Head of caudate nucleus (tissue), 42 donors: ENCODE results near the gene KRTAP1-5.
"Not testable (repeated sequence)": the region's sequence is repeated elsewhere in the genome, so short reads cannot be mapped to it uniquely, and the experiment has no call there.

Experiments used
- DNase-seq, 42 donors: peaks; one replicate each; pipeline versions ENCODE4 v3.0.0 to v3.0.0-alpha.2; 2020 to 2021; ENCODE audit warnings: mixed read lengths in 7 of 42
- intact Hi-C: fragments of 100-400 bp; cut with DNase I; formaldehyde crosslinking; loops from one replicate; pipeline ENCODE4 v1.15.0; 2022

Gene KRTAP1-5, protein sequence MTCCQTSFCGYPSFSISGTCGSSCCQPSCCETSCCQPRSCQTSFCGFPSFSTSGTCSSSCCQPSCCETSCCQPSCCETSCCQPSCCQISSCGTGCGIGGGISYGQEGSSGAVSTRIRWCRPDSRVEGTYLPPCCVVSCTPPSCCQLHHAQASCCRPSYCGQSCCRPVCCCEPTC

DNA sequence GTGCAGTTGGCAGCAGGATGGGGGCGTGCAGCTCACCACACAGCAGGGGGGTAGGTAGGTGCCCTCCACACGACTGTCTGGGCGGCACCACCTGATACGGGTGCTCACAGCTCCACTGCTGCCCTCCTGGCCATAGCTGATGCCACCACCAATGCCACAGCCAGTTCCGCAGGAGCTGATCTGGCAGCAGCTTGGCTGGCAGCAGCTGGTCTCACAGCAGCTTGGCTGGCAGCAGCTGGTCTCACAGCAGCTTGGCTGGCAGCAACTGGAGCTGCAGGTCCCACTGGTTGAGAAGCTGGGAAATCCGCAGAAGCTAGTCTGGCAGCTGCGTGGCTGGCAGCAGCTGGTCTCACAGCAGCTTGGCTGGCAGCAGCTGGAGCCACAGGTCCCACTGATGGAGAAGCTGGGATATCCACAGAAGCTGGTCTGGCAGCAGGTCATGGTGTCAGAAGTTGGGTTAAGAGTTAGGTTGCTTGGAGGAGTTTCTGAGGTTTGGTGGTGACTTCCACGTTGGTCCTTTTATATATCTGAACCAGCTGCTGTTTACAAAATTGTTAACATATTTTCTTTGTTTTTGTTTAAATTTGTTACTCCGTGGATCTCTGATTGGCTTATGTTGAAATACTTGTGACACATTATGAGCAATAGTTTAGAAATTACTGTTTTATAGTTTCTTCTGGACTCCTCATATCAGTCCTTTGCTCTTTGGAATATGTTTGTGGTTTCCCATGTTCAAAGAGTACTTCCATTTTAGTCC is at the start of gene KRTAP1-5:
TSS of gene KRTAP1-5 (minus strand) at position 494 of the 757 bp plus-strand sequence. CDS start at position 441, 53 bp downstream.
- no peak for DNase-seq
- intact Hi-C loops = no loop called here

DNA sequence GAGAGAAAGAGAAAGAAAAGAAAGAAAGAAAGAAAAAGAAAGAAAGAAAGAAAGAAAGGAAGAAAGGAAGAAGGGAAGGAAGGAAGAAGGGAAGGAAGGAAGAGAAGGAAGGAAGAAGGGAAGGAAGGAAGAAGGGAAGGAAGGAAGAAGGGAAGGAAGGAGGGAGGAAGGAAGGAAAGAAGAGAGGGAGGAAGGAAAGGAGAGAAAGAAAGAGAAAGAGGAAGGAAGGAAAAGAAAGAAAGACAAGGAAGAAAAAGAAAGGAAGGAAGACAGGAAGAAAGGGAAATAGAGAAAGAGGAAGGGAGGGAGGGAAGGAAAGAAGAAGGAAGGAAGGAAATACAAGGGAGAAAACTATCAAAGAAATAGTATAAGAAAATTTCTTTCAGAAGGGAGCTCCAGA is 49.8 kb upstream of the KRTAP1-5 start:
- DNase-seq = no peak
- intact Hi-C loops = no loop called here

DNA sequence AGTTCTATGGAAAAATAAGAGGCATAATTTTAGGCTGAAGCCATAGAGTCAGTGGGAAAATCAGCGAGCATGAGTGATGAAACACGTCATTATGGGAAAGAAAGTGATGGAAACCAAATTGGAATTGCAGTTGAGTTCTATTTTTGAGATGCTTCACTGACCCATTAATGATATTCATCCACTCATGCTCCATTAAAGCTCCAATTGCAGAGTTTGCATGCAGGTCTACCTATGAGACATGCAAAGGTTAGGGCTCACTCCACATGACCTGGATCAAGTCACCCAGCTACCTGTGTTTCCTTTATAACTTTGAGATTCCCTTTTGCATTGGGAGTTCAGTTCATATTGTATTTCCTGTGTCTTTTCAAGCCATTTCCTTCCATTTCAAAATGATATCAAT is 46.7 kb upstream of the KRTAP1-5 start:
- intact Hi-C loops = no loop called here
- no peak for DNase-seq

DNA sequence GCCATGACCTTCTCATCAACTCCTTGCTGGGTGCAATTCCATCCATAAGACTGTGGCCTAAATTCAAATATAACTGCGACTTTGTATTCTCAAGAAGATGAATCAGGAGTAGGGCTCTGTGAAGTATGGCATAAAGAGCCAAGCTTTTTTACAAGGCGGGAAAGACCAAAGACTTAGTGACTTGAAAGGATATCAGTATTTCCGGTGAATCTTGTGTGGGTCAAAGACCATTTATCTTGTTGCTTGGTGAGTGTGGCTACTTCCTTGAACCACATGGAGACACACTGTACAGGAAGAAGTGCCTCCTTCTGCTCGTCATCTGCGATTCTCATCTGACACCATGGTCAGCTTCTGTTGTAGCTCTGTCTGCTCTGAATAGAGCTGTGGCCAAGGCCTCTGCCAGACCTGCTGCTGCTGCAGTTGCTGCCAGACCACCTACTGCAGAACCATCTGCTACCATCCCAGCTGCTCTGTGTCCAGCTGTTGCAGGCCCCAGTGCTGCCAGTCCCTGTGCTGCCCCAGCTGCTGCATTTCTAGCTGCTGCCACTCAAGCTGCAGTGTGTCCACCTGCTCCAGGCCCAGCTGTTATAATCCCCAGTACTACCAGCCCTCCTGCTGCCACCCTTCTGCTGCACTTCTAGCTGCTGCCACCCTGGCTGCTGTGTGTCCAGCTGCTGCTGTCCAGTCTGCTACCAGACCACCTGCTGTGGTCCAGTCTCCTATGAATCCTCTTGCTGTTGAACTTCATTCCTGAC is 44.8 kb upstream of the KRTAP1-5 start:
- no peak for DNase-seq
- intact Hi-C loops = no loop called here

DNA sequence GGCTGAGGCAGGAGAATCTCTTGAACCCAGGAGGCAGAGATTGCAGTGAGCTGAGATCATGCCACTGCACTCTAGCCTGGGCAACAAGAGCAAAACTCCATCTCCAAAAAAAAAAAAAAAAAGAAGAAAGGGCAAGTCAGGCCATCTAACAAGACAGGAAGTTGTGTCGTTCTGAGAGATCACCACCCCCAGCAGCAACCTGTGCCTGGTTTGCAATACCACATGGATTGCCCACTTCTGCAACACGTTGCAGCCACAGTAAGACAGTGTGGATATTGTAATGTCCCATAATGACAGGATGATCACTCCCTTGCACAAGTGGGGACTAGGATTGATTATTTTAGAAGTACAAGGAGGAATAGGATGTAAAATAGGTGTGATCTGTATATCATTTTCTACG is 42.0 kb upstream of the KRTAP1-5 start:
- no peak for DNase-seq
- intact Hi-C loops = no loop called here

DNA sequence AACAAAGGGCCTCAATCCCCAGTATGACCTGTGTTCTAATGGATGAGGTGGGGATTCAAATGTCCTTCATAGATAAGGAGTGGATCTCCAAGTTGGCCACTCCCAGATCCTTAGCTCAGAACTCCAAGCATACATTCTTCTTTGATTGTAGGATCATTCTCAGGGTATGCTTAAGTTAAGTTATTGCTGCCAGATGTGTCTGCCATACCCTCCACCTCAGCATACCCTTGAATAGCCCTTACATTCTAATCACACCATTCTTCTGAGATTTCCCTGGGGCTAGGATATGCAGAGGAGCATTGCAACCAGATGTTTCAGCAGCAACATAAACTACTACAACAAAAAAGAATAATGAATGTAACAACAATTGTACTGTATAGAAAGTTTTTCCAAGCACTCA is 40.3 kb upstream of the KRTAP1-5 start:
- intact Hi-C loops = no loop called here

DNA sequence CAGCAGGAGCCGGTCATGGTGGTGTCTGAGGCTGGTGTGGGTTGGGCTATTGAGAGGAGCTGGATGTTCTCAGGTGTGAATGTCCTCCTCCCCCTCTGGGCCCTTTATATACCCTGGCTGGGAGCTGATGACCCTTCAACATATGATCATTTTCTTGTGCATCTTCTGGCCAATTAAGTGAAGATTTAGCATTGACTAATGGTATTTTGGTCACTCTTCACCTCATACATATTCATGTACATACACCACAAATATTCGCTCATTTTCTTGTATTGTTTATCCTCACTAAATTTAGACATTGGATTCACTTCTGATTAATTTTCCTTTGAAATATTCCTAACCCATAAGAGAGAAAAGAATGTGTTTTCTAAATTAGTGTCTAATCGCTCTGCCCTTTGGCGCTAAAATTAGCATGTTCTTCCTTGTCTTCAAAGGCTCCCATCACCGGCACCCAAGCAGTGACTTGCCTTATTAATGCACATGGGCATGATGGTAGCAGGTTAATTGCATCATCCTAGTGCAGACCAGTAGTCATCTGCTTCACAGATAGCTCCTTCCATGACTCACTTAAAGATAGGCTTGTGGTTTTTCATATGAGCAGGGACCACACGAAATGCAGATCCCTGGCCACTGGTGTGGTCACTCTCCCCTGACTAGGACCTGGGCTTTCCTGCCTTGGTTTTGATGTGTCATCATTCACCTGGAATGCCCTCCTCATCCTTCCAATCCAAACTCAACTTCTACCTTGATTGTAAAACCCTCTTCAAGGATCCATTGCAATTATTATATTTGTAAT is 39.0 kb upstream of the KRTAP1-5 start, which contains the start of gene KRTAP2-4:
TSS of gene KRTAP2-4 (minus strand) at position 51 of the 796 bp plus-strand sequence. CDS start at position 17, 34 bp downstream.
- no peak for DNase-seq
- intact Hi-C loops = no loop called here

More for the DNA sequence above, 40.3 kb upstream of the KRTAP1-5 start:
- DNase-seq = no peak

DNA sequence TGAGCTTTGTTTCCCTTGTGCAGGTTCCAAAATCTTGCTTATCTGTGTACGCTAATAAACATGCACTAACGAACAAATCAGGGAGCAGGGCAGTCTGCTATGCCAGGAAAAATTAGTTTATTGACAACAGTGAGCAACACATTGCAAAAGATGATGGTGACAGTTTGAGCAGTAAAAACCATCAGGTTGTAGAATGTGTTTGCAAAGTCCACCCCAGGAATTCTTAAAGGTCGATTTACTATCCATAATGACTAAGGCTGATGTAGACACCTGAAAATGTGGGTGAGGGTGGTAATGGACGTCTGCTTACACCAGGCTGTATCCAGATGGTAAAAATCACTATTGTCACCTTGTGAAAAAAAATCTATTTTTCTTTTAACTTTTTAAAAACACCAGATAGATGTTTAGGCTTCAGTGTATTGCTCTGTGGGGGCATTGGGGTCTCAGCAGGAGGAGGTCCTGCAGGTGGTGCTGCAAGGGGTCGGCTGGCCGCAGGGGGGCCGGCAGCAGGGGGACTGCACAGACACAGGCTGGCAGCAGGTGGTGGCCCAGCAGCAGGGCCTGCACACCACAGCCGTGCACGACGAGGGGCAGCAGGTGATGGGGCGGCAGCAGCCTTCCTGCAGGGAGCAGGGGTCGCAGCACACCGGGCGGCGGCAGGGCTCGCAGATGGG is 38.1 kb upstream of the KRTAP1-5 start:
- intact Hi-C loops = not testable (repeated sequence)

DNA sequence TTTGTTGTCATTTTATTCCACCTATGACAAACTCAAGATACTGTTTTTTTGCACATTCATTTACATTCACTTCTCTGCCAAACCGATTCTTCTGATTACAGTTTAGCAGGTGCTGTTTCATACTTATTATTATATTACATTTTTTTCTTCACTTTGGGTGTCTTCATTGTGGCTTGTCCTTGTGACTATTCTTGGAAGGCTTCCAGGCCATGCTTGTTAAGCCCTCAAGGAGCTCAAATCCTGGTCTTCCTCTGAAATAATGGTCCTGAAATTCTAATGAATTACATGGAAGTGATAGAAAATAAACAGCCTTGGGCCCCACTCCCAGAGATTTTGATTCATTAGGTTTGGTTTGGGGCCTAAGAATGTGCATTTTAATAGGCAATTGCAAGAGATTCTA is 37.3 kb upstream of the KRTAP1-5 start:
- DNase-seq = no peak
- intact Hi-C loops = no loop called here

More for the DNA sequence above, 38.1 kb upstream of the KRTAP1-5 start:
- not testable (repeated sequence) for DNase-seq

DNA sequence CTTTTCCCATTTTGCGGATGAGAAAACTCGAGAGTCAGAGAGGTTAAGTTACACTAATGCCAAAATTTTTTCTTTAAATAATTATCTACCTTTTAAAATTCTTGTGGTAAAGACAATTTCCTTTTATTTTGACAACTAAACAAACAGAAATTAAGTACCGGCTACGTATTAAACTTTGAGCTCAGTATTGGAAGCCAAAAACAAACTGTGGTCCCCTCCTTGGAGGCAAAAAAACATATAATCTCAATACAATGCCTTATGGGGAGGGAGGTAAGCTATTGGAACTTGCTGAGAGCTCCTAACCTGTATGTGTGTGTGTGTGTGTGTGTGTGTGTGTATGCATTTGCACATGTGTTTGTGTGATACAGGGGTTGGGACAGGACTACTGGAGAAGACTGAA is 36.4 kb upstream of the KRTAP1-5 start:
- intact Hi-C loops = no loop called here
- no peak for DNase-seq

DNA sequence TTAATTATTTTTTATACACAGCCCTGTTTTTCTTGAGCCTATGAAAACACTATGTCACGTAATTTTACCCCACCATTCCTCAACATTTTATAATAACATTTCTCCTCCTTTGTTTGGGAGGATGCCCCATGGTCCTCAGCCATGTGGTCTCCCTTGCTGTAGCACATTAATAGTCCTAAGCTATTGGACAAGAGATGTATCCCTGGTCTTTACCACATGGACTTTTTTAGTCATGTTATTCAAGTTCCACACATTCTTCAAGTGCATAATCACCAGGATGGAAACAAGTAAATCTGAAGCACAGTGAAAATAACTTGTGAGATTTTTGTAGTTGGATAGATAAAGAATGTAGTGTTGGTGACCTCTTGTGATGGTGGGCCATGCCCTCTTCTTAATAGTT is 35.0 kb upstream of the KRTAP1-5 start:
- no peak for DNase-seq
- intact Hi-C loops = no loop called here

DNA sequence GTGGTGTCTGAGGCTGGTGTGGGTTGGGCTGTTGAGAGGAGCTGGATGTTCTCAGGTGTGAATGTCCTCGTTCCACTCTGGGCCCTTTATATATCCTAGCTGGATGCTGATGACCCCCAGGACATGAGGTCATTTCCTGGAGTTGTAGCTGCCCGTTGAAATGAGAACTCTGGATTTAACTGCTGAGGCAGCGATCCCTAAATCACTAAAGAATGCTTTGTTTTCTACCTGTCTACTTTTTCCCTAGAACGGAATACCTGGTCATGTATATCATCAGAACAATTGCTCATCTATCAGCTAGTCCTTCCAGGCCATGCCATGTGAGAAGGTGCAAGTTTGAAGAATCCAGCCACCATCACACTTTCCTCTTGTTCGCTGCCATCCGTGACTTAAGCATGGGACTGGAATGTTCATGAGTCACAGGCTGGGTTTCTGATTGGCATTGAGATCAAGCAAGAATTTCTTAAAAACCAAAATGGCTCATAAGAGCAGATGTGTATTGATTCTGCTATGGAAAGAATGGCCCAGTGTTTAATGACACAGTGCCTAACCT is 33.1 kb upstream of the KRTAP1-5 start, which contains the start of gene KRTAP2-3:
TSS of gene KRTAP2-3 (minus strand) at position 63 of the 553 bp plus-strand sequence. CDS start 64 bp downstream, outside the sequence.
- no peak for DNase-seq
- intact Hi-C loops = no loop called here

DNA sequence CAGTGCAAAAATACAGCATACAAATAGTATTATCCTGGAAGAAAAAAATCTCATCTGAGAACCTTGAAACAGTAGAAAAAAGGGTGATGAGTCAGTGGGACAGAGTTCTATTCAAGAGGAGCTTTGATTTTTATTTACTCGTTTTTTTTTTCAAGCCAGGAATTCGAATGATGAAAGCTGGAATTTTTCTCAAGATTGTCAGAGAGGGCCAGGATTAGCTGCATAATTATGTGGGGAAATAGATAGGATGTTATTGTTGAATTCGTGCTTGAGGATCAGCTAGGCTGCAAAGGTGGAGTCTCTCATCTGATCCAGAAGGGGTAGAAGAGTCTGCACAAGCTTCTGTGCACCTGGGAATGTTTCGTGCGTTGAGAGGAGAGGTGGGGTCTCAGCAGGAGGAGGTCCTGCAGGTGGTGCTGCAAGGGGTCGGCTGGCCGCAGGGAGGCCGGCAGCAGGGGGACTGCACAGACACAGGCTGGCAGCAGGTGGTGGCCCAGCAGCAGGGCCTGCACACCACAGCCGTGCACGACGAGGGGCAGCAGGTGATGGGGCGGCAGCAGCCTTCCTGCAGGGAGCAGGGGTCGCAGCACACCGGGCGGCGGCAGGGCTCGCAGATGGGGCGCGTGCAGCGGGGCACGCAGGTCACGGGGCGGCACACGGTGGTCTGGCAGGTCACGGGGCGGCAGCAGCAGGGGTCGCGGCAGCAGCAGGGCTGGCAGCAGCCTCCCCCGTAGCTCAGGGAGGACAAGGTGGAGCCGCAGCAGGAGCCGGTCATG is 32.5 kb upstream of the KRTAP1-5 start:
- intact Hi-C loops, DNase-seq: not testable (repeated sequence)

DNA sequence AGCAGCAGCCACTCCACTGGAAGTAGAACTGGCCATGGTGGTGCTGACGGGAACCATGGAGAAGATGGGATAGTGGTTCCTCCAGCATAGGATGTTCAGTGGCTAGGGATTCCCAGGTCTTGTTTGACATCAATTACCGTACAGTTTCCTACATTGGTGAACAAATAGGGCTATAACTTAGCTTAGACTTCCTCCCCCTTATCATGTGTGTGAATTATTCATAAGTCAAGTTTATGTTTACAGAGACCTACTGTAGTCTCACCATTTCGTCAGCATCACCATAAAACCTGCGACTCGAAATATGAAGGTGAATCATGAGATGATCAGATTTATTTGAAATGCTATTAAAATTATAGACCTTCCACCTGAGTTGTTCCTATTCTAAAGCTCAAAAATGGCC is 31.7 kb upstream of the KRTAP1-5 start:
- intact Hi-C loops = no loop called here
- no peak for DNase-seq

DNA sequence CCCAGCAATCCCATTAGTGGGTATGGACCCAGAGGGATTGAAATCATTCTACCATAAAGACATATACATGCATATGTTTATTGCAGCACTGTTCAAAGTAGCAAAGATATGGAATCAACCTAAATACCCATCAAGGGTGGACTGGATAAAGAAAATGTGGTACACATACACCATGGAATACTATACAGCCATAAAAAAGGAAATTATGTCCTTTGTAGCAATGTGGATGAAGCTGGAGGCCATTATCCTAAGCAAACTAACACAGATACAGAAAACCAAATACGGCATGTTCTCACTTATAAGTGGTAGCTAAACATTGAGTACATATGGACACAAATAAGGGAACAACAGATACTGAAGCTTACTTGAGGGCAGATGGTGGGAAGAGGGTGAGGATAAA is 30.5 kb upstream of the KRTAP1-5 start:
- DNase-seq = no peak
- intact Hi-C loops = no loop called here

DNA sequence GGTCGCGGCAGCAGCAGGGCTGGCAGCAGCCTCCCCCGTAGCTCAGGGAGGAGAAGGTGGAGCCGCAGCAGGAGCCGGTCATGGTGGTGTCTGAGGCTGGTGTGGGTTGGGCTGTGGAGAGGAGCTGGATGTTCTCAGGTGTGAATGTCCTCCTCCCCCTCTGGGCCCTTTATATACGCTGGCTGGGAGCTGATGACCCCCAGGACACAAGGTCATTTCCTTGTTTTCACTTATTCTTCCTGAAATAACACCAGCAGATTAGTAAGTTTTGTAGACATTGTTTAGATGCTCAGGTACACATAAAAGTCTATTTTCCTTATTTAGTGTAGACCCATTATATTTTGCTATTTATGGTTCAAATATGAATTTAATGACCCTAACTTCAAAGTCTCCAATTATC is 28.1 kb upstream of the KRTAP1-5 start, which contains the start of gene KRTAP2-2:
TSS of gene KRTAP2-2 (minus strand) at position 101 of the 400 bp plus-strand sequence. CDS start at position 82, 19 bp downstream.
- DNase-seq, intact Hi-C loops: not testable (repeated sequence)

DNA sequence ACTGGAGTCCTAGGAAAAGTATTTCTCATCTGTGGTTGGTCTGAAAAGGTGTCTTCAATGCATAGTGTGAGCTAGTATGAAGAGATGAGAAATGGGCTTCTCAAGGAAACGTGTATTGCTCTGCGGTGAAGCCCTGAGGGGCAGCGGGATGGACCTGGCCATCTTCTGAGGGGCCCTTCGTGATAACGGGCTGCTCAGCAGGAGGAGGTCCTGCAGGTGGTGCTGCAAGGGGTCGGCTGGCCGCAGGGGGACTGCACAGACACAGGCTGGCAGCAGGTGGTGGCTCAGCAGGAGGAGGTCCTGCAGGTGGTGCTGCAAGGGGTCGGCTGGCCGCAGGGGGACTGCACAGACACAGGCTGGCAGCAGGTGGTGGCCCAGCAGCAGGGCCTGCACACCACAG is 27.5 kb upstream of the KRTAP1-5 start:
- intact Hi-C loops, DNase-seq: not testable (repeated sequence)
